NCI-H82 treated with DMSO at 0.1 percent for 48 hours (cell line): ENCODE data around the gene LMCD1.

Experiments
- DNase-seq: peaks from one replicate; lab custom pipeline; 2025; ENCODE audit not compliant: unreplicated experiment; lab: John Stamatoyannopoulos, UW

Gene LMCD1

DNA sequence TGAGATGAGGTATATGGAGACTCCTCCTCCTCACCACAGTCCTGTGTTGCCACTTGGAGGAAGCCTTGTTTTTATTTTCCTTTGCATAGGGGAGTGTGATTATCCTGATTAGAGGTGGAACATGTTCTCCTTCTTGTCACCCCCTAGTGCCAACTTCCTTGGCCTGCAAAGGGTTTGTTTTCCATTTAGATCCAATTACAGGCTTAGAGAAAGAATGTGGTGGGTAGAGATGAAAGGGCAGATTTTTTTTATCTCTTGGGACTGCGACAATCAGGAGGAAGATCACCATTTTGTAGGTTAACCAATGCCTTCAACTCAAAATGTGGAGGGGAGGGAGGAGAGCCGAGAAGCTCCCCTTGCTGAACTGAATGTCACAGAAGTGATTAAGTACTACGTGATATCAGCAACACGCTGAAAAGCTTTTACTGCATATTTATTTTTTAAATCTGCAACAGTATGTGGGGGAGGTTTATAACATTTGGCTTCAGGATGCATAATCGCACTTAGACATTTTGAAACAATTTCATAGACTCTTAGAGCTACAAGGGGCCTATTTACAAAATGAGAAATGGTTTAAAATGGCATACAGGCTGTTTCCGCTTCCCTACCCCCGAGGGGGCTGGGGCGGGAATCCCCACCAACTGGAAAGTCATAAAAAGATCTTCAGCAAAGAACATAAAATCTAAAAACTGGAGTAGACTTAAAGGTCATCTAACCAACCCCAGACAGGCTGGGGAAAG lies 2.4 kb downstream of the LMCD1 start:
- DNase-seq = peak; percentile 7

DNA sequence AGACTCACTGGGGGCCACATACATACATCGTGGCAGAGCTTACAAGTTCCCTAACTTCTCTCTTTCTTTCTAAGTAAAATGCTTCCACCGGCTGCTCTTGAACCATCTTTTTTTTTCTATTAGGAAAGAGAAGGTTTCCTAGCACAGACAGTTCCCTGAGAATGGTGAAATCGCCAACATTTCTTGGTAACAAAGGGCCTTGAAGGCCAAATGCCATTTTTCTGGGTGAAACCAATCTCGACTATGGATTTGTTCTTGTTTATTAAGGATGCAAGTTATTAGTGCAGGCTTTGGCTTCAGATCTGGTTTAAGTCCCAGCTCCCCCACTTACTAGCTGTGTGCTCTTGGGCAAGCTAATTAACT lies 3.0 kb downstream of the LMCD1 start:
- no peak for DNase-seq

DNA sequence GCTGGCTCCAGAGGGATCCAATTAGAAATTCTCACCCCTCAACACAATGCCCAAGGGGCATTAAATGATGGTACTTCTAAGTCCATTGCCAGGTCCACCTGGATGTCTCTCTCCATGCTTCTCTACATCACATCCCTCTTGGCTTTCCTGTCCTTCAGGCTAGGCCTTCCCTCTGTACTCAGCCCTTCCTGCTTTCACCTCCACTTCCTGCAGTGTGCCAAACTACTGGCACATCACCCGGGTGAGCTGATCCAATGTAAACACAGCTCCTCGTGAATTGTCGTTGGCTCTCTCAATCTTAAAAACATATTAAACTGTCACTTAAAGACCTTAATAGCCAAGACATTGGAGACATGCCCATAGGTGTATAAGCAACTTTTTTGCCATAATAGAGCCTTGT lies 4.0 kb downstream of the LMCD1 start:
- DNase-seq = no peak

DNA sequence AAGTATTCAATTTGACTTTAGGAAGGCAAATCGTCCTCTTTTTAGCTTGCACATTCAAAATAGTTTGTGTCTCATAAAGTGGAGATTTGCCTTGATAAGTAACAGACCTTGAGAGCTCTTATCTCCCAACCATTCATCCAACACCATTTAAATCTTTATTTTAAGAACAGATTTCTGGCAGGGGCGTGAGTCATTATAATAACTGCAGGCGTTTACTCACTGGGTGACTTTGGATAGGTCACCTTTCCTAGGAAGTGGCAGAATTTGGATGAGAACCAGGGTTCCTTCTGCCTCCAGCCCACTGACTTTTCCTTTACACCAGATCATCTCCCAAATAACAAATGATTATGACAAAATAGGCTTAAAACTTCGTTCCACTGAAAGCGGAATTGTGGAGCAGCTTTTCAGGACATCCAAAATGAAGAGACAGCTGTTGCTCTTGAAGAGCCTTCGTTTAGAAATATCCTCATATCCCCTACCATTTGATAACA lies 5.0 kb downstream of the LMCD1 start:
- no peak for DNase-seq

DNA sequence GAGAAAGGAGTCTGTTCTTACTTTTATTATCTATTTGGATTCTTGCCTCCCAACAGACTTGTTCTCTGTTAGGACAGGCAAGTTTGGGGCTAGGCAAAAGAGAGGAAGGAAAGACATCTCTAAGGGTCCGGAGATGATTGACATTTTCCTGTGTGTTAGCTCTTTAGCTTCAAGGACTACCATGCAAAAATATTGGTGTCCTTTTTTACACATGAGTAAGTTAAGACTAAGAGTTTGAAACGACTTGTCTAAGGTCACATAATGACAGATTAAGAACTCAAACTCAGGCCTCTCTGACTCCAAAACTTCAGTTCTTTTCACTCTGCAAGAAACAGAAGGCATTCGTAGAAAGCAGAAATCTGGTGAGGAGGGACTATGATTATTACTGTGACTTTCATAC lies 5.9 kb downstream of the LMCD1 start:
- DNase-seq = no peak

DNA sequence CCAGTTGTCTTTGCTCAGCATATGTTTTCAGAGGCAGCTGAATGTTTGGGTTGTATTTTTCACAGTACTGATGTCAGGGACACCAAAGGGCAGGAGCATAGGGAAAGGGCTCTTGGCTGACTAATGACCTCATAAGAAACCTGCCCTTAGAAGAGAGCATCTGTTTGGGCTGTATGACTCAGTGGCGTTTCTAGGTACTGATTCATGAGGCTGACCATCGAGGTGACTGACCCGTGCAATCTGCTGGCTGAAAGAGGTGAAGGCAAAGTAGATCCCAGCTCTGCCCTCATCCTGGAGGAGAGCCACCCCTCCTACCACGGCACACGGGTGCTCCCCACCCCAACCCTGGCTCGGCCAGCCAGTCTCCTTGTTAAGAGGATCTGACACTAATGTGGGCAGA lies 8.3 kb downstream of the LMCD1 start:
- DNase-seq = no peak

DNA sequence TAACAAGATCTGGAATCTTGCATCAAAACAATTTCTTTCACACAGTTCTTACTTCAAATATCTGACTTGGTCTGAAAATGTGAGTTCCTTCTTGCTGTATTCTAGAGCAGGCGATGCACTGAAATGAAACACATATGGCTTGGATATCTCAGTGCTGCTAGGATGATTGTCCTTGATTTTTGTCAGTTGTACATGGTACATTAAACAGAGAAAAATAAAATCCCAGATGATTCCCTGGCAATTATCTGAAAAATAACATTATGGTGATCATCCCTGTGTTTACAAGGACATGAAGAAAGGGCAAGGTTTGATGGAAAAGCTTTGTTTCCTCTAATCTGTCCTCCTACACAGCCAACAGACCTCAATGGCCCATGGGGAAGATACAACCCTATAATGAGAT lies 10.6 kb downstream of the LMCD1 start:
- DNase-seq = no peak

DNA sequence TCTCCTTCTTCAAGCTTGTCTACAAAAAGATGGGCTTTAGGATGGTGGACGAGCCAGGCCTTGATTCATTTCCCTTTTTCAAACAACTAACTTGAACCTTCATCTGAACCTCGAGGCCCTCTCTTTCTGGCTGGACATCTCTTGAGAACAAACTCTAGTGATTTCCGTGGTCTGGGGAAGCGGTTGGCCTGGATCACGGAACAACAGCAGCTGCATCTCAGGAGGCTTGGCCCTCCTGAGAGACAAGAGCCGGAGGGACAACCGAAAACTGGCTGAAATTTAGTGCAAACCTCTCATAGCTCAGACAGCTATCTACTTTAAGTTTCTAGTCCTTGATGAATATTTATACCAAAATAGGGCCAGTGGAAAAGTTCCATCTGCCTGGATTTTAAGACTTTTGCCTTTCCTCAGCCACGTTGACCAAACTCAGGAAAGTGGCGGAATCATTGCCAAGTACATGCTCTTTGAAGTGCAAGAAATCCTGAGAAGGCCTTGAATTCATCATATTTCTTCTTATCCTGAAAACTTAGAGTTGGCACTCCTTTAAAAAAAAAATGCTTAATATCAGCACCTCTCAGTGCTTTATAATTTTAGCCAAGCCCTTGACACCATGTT lies 14.5 kb downstream of the LMCD1 start:
- no peak for DNase-seq

DNA sequence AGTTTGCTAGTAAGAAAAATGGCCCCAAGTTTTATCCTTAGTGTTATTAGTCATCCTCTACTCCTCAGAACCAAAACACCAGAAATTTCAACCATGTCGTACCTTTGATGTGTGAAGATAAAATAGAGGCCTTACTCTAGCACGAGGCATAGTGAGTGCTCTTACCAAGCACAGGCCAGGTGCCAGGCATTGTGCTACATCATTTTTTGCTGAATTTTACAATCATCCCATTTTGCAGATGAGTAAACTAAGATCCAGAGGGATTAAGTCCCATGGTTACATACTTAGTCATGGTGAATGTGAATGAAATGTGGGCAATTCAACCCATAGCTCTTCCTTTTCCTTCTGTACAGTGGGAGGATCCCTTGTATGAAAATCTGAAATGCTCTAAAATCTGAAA lies 15.2 kb downstream of the LMCD1 start:
- no peak for DNase-seq

DNA sequence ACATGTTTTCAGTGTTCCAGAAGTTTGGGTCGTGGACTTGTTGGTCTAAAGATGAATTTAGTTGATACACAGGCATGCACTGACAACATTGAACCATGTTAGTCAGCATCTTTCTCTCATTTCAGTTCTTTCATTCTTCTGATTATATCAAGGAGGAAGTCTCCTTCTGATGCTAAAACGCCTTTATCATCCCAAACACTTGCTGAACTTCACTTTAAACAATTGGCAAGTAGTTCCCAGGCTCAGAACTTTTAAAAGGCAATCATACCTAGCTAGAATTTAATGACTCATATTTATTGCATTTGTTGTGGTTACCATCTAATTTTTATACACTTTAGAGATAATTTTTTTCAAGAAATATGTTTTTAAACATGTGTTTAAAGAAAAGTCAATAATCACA lies 15.9 kb downstream of the LMCD1 start:
- no peak for DNase-seq

DNA sequence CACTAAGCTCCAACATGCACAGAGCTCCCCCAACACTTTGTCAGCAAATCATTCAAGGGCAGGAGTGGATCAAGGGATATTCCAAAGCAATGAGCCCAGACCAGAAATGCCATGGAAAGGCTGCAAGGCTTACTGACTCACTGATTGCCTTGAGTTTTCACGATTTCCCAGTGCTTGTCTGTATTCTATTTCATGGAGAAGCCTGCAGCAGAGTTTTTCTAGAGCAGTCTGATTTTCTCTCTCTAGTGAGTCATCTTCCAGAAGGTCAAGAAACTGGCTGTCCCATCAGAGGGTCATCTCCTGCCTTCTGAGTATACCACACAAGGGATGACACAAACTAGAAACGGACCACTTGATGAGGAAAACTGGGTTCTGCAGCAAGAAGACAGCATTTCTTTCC lies 16.5 kb downstream of the LMCD1 start:
- no peak for DNase-seq

DNA sequence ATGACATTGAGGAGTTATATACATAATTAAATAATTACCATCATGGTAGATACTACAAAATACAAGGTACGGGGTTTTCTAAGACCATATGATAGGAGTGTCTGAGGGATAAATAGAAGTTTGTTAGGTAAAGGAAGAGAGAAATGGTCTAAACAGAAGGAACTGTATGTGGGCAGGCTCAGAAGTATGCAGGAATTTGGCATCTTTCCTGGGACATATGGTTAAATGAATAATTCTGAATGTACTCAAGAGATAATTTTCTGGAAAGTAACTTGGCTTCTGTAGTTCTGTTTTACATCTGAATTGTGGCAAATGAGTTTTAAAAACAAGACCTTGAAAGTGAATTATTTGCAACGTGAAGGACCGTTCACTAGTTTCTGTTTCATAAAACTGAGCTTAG lies 17.5 kb downstream of the LMCD1 start:
- DNase-seq = no peak

DNA sequence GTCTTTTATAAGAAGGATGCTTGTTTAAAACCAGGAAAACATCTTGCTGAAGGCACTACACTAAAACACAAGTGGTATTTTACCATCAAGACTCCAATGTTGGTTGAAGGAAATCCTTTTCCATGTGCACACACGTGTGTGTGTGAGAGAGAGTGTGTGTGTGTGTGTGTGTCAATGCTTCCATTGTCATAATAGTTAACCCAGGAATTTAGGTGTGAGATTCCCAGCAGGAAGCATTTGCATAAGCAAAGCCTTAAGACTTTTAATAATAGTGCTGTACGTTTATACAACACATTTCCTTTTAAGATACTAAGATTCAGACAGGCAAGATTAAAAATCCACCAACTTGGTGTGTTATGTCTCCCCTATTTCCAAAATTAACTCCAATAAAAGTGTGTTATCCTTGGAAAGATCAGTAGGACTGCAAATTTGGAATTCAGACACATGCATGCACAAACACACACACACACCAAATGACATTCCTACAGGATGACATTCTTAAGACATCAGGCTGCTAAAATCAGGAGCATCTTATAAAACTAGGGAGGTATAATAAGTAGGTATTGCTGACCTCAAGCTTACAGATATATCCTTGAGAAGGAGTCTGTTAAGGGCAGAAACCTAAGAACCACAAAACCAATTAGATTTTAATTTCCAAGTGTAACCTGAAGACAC lies 18.3 kb downstream of the LMCD1 start:
- no peak for DNase-seq

DNA sequence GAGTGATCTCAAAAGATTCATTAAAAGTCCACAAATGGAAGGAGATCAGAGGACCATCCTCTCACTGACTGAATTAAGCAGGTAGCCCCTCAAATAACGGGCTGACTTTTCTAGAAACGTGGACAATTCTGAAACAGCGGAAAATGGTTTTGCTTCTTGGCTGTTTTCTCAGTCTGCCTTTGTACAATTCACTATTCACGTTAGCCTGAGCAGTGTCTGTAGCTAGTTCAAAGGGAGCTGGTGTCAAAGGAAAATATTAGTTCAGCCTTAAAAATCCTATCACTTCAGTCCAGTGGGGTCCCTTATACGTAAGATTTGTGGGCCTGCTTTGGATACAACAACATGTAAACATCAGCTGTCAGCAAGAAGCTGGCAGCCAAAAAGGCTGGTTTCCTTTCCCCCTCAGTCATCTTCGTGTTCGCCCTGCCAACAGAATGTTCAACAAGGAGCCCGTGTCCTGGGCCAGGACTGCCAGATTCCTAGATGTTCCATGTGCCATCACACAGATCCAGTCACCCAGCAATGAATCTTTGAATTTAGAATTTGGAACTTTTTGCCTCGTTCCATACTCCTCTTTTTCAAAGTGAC lies 19.3 kb downstream of the LMCD1 start:
- no peak for DNase-seq

DNA sequence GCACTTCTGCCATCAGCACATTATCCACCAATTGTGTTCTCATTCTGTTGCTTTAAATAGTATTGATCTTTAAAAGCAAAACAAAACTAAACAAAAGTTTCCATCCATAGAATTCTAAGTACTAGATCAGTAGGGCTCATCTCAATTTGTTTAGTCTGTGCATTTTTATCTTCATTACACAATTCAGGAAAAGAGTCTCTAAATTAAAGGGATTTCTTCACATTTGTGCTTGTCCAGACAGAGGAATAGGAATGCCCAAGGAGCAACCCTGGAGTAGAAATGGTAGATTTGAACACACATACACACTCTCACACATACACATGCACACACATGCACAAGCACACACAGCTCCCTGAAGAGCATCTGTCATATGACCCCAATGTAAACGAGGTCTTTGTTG lies 21.4 kb downstream of the LMCD1 start:
- DNase-seq = no peak

DNA sequence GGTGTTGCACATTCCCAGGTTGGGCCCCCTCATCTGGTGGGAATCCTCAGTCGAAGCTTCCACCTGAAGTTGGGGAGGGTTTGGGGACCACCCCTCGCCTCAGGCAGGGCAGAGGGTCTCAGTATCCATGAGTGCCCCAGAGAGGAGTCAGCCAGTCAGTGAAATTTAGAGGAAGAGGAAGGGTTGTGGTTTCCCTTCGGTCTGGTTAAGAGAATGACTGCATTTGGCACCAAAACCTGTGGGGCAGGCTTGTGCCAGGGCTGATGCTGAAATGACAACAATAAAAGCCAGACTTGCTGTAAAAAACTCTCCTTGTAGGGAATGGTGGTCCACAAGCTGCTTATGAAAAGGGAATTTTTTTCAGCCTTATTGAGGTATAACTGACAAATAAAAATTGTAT lies 22.6 kb downstream of the LMCD1 start:
- DNase-seq = no peak

DNA sequence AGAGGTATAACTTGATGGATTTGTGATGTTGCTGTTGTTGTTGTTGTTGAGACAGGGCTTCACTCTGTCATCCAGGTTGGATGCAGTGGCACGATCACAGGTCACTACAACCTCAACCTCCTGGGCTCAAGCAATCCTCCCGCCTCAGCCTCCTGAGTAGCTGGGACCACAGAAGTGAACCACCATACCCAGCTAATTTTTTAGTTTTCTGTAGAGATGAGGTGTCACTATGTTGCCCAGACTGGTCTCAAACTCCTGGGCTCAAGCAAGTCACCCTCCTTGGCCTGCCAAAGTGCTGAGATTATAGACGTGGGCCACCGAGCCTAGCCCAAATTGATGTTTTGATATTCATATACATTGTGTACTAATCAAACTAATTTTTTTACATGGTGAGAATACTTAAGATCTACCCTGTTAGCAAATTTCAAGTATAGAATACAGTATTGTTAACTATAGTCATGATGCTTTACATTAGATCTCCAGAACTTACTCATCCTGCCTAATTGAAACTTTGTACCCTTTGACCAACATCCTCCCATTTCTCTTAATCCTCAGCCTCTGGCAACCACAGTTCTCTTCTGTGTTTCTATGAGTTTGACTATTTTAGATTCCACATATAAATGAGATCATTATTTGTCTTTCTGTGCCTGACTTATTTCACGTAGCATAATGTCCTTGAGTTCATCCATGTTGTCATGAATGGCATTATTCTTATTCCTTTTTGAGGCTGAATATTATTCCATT lies 23.2 kb downstream of the LMCD1 start:
- no peak for DNase-seq

DNA sequence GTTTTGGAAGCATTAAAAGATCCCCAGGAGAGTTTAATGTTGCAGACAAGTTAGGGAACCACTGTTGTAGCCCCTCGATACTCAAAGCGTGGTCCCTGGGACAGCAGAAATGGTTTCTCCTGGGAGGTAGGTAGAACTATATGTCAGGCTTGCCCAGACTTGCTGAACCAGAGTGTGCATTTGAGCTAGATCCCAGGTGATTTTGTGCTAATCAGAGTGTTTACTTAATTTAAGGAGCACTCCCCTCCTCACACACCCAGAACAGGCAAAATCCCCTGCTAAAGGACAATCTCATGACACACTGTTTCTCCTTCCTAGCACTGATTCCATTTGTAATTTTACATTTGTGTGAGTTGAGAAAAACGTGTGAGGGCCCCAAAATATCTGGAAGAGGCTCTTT lies 24.3 kb downstream of the LMCD1 start:
- no peak for DNase-seq

DNA sequence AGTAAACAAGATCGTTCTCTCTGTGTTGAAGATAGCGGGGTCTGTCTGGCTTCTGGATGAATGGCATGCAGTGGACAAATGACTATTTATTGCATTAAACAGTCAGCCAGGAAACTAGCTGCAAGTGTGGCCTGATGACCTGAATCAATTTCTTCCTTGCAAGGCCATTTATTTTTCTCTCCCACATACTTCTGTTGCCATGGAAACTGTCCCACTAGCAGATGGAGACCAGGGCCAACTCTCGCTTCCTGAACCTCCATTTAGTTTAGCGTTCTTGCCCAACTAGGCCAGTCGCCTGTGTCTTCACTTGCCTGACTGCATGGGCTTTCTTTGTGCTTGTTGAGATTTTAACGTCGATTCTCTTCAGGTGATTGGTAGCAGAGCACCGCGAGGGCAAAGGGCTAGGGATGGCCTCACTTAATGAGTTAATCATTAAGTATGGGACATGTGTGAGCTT lies 27.6 kb downstream of the LMCD1 start:
- DNase-seq = no peak

DNA sequence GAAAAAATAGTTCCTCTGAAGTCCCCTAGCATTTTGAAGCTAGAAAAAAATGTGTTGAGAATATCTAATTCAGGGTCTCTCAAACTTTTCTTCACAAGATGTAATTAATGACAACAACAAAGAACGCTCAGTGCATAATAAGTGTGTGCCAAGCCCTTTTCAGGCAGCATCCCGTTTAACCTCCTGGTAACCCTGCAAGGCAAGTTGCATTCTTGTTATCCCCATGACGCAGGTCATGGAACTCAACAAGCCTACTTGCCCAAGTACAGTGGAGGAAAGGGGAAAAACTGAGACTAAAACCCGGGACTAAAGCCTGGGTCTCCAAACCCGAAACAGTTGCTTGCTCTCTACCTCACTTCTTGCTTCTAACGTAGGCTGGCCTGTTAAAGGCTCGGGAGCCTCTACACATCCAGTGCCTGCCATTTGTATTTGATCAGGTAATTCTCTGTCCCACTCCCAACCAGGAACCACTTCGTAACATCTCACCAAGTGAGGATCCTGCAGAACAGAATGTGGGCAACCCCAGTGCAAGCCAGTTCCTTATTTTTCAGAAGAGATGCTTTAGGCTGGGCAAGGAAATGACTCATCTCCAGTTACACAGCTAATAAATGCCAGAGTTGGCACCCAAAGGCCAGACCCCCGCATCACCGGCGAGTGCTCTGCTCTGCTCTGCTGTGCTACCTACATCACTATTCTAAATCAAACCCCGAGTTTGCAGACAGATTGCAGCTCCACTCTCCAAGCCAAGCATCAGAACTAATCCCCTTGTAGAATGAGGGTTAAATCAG lies 28.3 kb downstream of the LMCD1 start:
- DNase-seq = no peak
